ENCODE results near the gene SLC1A3.

Gene SLC1A3

DNA sequence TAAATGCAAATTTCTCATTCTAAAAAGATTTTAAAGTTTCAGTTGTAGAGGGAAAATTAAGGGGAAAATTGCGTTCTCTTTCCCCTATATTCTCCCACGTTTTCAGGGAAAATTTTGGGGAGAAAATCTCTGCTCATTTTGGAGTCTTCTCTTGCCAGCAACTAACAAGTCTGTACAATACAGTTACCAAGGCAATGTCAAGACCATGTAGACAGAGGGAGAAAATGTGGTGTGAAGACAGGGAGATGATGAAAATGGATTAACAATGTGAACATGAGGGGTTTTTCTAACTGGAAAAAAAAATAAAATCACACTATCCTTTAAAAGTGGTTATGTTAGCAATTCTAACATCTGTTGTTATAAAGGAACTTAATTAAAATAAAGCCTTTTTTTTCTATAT is 22.3 kb downstream of the SLC1A3 start:
- ChIA-PET POLR2A (no interaction called here), CTCF (no interaction called here)
- TF ChIP-seq FOXK2 (IDR thresholded peaks at IDR 0.05) (no peak), ELF4 (IDR thresholded peaks at IDR 0.05) (no peak), ARNT (IDR thresholded peaks at IDR 0.05) (no peak)
- DNase-seq (ENCODE audit: extremely low spot score), result no peak

DNA sequence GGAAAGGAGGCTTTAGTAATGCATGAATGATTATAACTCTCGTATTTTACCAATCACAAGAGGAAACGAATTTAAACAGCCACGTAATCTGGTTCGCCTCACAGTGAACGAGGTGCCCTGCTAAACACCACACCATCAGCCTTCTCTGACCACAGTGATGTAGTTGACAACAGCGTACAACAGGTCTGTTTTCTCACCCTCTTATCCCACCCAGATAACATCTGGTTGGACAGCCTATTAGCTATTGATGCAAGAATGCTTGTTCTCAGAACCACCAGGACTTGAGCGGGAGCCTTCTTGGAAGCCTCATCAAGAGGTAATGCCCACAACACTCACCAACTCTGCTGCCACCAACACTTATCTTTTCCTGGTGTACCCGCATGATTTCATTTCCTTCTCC is 23.3 kb downstream of the SLC1A3 start:
- CTCF ChIA-PET, result interaction anchor here (0.6 kb wide), 1 partner anchor 31 kb away, joined by 3 read pairs; no protein-coding TSS in a partner anchor
- POLR2A ChIA-PET, result no interaction called here
- no peak for DNase-seq (ENCODE audit: extremely low spot score)
- no peak for TF ChIP-seq SP1 (IDR thresholded peaks at IDR 0.05)
- TF ChIP-seq CTBP1 (IDR thresholded peaks at IDR 0.05; ENCODE audit: borderline replicate concordance), result no peak
- TF ChIP-seq L3MBTL2 (conservative IDR thresholded peaks at IDR 0.05), result no peak
- no peak for TF ChIP-seq PKNOX1 (IDR thresholded peaks at IDR 0.05)
- TF ChIP-seq TARDBP (IDR thresholded peaks at IDR 0.05), result no peak
- no peak for TF ChIP-seq BHLHE40 (IDR thresholded peaks at IDR 0.05; ENCODE audit: borderline replicate concordance)
- no peak for TF ChIP-seq FOXA1 (IDR thresholded peaks at IDR 0.05)
- TF ChIP-seq FOXK2 (IDR thresholded peaks at IDR 0.05), result no peak

- no peak for TF ChIP-seq LEF1 (IDR thresholded peaks at IDR 0.05; ENCODE audit: borderline replicate concordance)
- TF ChIP-seq FOXK2 (IDR thresholded peaks at IDR 0.05), result no peak
- TF ChIP-seq ARNT (IDR thresholded peaks at IDR 0.05), result no peak
- no peak for TF ChIP-seq HDGF (IDR thresholded peaks at IDR 0.05; ENCODE audit: borderline replicate concordance)
- TF ChIP-seq SUZ12 (IDR thresholded peaks at IDR 0.05), result no peak
- no peak for TF ChIP-seq ELF4 (IDR thresholded peaks at IDR 0.05)
- no peak for TF ChIP-seq CTBP1 (IDR thresholded peaks at IDR 0.05; ENCODE audit: borderline replicate concordance)
- no peak for TF ChIP-seq ZNF384 (IDR thresholded peaks at IDR 0.05)
- no peak for TF ChIP-seq FOXA1 (IDR thresholded peaks at IDR 0.05)
- TF ChIP-seq FOXM1 (IDR thresholded peaks at IDR 0.05; ENCODE audit: borderline replicate concordance), result no peak
- no peak for TF ChIP-seq L3MBTL2 (conservative IDR thresholded peaks at IDR 0.05)
- TF ChIP-seq PKNOX1 (IDR thresholded peaks at IDR 0.05), result no peak
- TF ChIP-seq TARDBP (IDR thresholded peaks at IDR 0.05), result no peak
- no peak for TF ChIP-seq SP1 (IDR thresholded peaks at IDR 0.05)
- TF ChIP-seq NFRKB (IDR thresholded peaks at IDR 0.05), result no peak
- TF ChIP-seq BHLHE40 (IDR thresholded peaks at IDR 0.05; ENCODE audit: borderline replicate concordance), result no peak
- DNase-seq (ENCODE audit: extremely low spot score), result no peak
- ChIA-PET POLR2A (no interaction called here), CTCF (interaction anchor here (0.6 kb wide), 1 partner anchor 31 kb away, joined by 3 read pairs; no protein-coding TSS in a partner anchor)
These were observed 24.1 kb downstream of the SLC1A3 start for GRCh38 chr5:36630201-36631145.

DNA sequence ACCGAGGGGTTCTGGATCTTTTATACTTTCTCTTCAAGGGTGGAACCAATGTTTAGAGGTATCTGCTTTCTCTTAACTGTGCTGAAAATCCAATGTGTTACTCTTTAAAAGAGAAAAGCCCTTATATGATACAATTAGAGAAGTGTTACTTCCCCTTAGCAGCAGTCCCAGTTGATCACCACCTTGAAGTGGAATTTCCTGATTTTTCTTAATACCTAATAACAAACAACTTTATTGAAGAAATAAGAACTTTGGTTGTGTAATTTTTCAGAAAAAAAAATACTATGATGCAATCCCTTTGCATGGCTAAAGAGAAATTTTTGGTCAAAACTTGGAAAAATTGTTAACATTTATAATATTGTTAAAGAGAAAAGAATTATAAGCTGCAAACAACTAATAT is 24.7 kb downstream of the SLC1A3 start:
- CTCF ChIA-PET, result no interaction called here
- POLR2A ChIA-PET, result no interaction called here
- TF ChIP-seq CTBP1 (IDR thresholded peaks at IDR 0.05; ENCODE audit: borderline replicate concordance) (no peak), FOXA1 (IDR thresholded peaks at IDR 0.05) (no peak), L3MBTL2 (conservative IDR thresholded peaks at IDR 0.05) (no peak), SP1 (IDR thresholded peaks at IDR 0.05) (no peak), SUZ12 (IDR thresholded peaks at IDR 0.05) (no peak), FOXM1 (IDR thresholded peaks at IDR 0.05; ENCODE audit: borderline replicate concordance) (no peak), ARNT (IDR thresholded peaks at IDR 0.05) (no peak), ELF4 (IDR thresholded peaks at IDR 0.05) (no peak), PKNOX1 (IDR thresholded peaks at IDR 0.05) (no peak), BHLHE40 (IDR thresholded peaks at IDR 0.05; ENCODE audit: borderline replicate concordance) (no peak), ZNF384 (IDR thresholded peaks at IDR 0.05) (no peak), LEF1 (IDR thresholded peaks at IDR 0.05; ENCODE audit: borderline replicate concordance) (no peak), HDGF (IDR thresholded peaks at IDR 0.05; ENCODE audit: borderline replicate concordance) (no peak), TARDBP (IDR thresholded peaks at IDR 0.05) (no peak), FOXK2 (IDR thresholded peaks at IDR 0.05) (no peak), NFRKB (IDR thresholded peaks at IDR 0.05) (no peak)
- DNase-seq (ENCODE audit: extremely low spot score), result no peak

GRCh38 chr5:36631620-36632362 is 25.4 kb downstream of the SLC1A3 start:
- no peak for DNase-seq (ENCODE audit: extremely low spot score)
- POLR2A ChIA-PET, result no interaction called here
- TF ChIP-seq ARNT (IDR thresholded peaks at IDR 0.05) (no peak), NFRKB (IDR thresholded peaks at IDR 0.05) (no peak), ZNF384 (IDR thresholded peaks at IDR 0.05) (no peak), L3MBTL2 (conservative IDR thresholded peaks at IDR 0.05) (no peak), LEF1 (IDR thresholded peaks at IDR 0.05; ENCODE audit: borderline replicate concordance) (no peak), TARDBP (IDR thresholded peaks at IDR 0.05) (no peak), HDGF (IDR thresholded peaks at IDR 0.05; ENCODE audit: borderline replicate concordance) (no peak), BHLHE40 (IDR thresholded peaks at IDR 0.05; ENCODE audit: borderline replicate concordance) (no peak), ELF4 (IDR thresholded peaks at IDR 0.05) (no peak), CTBP1 (IDR thresholded peaks at IDR 0.05; ENCODE audit: borderline replicate concordance) (no peak), PKNOX1 (IDR thresholded peaks at IDR 0.05) (no peak), FOXM1 (IDR thresholded peaks at IDR 0.05; ENCODE audit: borderline replicate concordance) (no peak), SP1 (IDR thresholded peaks at IDR 0.05) (no peak), SUZ12 (IDR thresholded peaks at IDR 0.05) (no peak), FOXA1 (IDR thresholded peaks at IDR 0.05) (no peak), FOXK2 (IDR thresholded peaks at IDR 0.05) (no peak)
- CTCF ChIA-PET, result no interaction called here
